HUDEP-2 (cell line): ENCODE data around the gene PML.
"Not testable (repeated sequence)": the region's sequence is repeated elsewhere in the genome, so short reads cannot be mapped to it uniquely, and the experiment has no call there.

Experiments used
- DNase-seq, 76 experiments: peaks; one replicate each; lab custom pipeline; 2025; ENCODE audit not compliant: unreplicated experiment in 76 of 76; lab: John Stamatoyannopoulos, UW

Gene PML

GRCh38 chr15:74037171-74038117, 42.9 kb downstream of the PML start:
- DNase-seq, result no peak

DNA sequence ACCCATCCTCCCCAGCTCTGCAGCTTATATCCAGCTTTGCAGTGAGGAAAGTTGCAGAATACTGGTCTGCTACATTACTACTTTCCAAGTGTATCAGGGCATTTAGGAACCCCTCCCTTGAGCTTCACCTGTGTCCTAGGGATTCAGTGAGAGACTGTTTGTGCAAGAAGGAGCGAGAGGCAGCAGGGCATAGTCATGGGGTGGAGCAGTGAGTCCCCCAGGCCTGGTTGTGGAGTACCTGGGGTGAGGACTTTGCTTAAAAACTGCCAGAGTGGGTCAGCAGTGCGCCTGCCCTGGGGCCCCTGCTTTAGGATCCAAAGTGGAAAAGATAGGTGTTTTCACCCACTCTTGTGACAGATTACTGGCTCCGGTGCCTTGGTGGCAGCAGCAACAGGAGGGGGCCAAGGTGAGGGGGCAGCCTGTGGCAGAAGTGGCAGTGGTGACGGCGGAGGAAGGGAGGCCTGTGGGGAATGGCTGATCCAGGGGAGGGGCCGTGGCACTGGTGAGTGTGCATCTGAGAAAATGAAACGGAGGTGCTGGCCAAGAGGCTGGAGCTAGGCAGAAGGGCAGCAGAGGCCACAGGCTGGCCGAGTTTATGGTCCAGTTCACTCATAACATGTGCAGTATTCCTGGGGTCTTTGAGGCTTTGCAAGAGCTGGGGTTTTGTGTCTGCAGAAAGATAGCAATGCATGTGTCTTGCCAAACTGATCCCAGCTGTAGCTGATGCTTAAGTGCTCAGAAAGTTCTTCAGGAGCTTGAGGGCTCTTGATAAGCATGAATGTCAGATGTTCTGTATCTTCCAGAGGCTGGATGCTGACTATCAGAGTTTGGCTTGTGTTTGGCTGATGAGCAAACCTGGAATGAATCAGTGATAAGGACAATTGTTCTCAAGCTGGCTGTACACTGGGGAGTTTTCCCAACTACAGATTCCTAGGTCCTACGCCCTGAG, 44.5 kb downstream of the PML start:
- peak in 11 of 76 experiments; percentile 2 to 51 (median 20) for DNase-seq

DNA sequence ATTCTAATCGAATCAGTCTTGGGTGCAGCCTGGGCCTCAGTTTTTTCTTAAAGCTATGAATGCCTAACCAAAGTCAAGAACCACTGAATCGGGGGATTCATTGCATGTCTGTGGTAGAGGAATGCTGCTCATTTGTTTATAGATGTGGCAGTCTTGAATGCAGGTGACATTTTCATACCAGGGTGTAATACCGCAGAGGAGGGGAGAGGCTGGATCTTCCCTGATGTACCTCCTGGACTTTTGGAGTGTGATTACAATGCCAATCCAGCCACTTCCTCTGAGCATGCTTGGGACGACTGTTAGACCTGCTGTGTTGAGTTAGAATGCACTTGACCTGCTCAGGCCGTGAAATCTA, 45.1 kb downstream of the PML start:
- DNase-seq, result no peak

DNA sequence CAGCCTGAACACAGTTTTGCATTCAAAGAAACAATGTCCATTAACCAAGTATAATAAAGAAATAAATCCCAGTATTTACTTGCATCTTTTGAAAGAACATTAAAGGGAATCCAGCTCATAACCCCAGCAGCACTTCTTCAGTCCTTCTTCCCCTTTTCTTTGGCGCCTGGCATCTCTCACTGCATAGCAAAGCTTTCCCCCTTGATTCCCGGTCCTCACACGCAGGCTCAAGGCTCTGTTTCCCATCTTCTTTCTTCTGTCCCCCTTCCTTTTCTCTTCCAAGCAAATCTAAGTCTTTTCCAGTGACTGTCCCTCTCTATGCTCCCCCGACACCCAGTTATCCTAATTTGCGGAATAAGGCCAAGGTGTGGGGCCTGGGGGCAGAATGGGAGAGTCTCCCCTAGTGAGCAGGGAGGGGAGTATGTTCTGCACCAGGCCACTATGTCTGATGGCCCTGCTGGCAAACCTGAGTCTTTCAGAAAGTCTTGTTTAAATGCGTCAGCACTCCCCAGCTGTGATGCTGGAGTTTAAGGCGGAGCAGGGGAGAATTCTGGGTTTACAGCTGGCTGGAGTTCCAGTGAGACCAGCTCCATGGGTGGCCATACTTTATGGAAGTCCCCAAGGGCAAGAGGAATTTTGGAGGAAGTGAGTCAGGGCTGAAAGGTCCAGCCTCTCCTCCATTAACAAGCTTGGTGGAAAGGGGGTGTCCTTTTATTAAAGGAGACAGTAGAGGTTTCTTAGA, 45.8 kb downstream of the PML start:
- no peak for DNase-seq

DNA sequence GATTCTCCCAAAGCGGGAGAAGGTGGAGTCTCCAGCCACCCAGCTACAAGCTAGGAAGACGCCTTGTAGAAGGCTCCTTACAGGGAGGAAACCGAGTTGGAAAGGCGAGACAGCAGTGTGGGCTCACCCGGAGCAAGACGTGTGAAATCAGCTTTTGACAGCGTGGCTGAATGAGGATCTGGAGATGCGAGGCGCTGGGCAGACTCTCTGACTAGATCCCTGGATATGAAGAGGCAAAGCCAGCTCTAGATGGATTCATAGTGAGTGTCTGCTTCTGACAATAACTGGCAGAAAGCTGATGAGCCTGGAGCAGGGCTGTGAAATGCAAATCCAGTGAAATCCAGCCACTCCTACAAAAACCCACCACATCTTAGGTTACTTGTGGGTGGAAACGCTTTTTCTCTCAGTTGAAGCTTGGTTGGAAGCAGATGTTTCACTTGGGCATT, 46.8 kb downstream of the PML start:
- no peak for DNase-seq

GRCh38 chr15:74041777-74042435, 47.4 kb downstream of the PML start:
- no peak for DNase-seq

DNA sequence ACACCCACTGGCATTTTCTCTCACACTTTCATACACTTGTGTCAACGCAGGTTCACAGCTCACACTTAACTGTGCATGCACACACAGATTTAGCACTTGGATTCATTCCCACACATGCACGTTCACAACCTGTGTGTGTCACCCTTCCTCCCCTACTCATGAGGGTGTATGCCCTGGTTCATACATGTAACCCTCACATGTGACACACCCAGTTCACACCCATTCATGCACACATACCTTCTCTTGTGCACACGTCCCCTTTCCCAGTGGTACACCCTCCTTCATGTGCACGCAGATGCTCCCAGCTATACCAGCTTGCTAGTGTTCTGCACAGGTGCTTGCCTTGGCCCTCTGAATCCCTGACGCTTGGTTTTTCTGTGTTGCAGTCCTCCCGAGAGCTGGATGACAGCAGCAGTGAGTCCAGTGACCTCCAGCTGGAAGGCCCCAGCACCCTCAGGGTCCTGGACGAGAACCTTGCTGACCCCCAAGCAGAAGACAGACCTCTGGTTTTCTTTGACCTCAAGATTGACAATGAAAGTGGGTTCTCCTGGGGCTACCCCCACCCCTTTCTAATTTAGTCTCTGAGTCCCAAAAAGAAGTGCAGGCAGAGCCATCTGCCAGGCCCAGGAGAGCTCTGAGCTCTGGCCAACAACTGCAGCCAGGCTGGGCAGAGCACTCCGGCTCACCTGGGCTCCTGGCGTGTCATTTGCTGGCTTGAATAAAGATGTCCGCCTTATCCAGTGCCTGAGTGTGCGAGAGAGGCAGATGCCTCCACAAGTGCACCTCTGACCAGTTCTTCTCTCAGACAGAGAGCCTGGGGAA, 48.3 kb downstream of the PML start:
- no peak for DNase-seq

- DNase-seq, result no peak
These were observed 49.1 kb downstream of the PML start for GRCh38 chr15:74043425-74044266.

DNA sequence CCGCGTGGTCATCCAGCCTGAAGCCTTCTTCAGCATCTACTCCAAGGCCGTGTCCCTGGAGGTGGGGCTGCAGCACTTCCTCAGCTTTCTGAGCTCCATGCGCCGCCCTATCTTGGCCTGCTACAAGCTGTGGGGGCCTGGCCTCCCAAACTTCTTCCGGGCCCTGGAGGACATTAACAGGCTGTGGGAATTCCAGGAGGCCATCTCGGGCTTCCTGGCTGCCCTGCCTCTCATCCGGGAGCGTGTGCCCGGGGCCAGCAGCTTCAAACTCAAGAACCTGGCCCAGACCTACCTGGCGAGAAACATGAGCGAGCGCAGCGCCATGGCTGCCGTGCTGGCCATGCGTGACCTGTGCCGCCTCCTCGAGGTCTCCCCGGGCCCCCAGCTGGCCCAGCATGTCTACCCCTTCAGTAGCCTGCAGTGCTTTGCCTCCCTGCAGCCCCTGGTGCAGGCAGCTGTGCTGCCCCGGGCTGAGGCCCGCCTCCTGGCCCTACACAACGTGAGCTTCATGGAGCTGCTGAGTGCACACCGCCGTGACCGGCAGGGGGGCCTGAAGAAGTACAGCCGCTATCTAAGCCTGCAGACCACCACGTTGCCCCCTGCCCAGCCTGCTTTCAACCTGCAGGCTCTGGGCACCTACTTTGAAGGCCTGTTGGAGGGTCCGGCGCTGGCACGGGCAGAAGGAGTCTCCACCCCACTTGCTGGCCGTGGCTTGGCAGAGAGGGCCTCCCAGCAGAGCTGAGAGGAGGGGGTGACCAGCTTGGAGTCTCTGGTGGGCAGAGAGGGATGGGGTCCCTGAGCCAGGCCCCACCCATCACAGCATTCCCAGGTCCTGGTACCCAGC, 50.0 kb downstream of the PML start:
- DNase-seq, result no peak

- no peak for DNase-seq
These were observed 50.7 kb downstream of the PML start for GRCh38 chr15:74045184-74045583.

GRCh38 chr15:74045636-74046274, 51.2 kb downstream of the PML start:
- DNase-seq, result no peak

- DNase-seq, result no peak
These were observed 51.8 kb downstream of the PML start for GRCh38 chr15:74046275-74046674.

DNA sequence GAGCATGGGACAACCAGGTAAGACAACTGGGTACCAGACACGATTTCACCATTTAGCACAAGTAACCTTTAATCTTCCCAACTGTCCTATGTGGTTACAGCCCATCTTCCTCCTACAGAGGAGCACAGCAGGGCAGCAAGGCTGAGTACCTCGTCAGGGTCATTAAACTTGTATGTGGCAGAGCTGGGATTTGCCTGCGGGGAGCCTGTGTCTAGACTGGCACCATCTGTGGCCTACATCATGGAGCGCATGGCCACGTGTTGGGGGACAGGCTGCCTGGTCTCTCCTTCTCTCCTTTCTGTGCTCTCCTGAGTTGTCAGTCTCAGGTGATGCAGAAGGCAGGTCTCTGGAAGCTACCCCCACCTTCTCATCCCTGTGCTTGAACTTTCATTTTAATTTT, 55.6 kb downstream of the PML start:
- no peak for DNase-seq

DNA sequence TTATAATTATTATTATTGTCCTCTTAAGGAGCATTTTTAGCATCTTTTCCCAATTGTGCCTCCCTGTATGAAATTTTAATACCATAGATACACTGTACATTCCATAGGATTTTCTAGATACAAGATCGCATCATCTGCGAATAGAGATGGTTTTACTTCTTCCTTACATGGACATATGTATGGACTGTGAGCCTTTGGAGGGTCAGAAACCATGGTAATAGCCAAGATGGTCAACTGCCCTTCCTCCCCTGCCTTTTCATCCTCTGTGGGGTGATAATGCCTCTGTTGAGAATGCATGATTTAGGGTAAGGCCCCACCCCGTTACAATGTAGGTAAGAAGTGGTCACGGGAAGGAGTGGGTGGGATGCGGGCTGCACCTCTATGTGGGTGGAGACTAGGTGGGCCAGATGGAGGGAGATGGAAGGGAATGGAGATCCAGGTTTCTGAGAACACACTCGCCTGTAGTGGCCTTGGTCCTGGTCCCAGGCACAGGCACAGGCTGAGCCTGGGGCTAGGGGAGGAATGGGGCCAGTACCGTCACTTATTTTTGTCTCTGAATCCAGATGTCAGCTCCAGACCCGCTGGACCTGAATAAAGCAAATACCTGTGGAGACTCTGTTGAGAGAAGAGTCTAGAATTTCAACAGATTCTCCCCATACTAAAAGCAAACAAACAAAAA, 56.2 kb downstream of the PML start:
- no peak for DNase-seq

DNA sequence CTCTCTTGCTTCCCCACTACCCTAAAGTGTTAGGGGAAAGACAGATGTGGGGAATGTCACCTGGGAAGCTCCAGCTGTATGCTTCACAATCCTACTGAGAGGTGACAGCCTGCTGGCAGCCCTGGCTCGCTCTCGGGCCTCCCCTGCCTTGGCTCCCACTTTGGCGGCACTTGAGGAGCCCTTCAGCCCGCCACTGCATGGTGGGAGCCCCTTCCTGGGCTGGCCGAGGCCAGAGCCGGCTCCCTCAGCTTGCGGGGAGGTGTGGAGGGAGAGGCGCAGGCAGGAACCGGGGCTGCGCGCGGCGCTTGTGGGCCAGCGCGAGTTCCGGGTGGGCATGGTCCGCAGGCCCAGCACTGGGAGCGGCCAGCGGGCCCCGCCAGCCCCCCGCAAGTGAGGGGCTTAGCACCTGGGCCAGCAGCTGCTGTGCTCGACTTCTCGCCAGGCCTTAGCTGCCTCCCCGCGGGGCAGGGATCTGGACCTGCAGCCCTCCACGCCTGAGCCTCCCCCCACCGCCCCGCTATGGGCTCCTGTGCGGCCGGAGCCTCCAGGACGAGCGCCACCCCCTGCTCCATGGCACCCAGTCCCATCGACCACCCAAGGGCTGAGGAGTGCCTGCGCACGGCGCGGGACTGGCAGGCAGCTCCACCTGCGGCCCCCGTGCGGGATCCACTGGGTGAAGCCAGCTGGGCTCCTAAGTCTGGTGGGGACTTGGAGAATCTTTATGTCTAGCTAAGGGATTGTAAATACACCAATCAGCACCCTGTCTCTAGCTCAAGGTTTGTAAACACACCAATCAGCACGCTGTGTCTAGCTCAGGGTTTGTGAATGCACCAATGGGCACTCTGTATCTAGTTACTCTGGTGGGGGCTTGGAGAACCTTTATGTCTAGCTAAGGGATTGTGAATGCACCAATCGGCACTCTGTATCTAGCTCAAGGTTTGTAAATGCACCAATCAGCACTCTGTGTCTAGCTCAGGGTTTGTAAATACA, 58.0 kb downstream of the PML start:
- DNase-seq, result not testable (repeated sequence)
